NCI-H2081 (cell line): Measurements from ENCODE around the gene PDSS2.
"Not testable (repeated sequence)": the region's sequence is repeated elsewhere in the genome, so short reads cannot be mapped to it uniquely, and the experiment has no call there.

Source experiments
- DNase-seq, 2 experiments: peaks; one replicate each; lab custom pipeline; 2025; lab: John Stamatoyannopoulos, UW

PDSS2 gene, protein sequence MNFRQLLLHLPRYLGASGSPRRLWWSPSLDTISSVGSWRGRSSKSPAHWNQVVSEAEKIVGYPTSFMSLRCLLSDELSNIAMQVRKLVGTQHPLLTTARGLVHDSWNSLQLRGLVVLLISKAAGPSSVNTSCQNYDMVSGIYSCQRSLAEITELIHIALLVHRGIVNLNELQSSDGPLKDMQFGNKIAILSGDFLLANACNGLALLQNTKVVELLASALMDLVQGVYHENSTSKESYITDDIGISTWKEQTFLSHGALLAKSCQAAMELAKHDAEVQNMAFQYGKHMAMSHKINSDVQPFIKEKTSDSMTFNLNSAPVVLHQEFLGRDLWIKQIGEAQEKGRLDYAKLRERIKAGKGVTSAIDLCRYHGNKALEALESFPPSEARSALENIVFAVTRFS

DNA sequence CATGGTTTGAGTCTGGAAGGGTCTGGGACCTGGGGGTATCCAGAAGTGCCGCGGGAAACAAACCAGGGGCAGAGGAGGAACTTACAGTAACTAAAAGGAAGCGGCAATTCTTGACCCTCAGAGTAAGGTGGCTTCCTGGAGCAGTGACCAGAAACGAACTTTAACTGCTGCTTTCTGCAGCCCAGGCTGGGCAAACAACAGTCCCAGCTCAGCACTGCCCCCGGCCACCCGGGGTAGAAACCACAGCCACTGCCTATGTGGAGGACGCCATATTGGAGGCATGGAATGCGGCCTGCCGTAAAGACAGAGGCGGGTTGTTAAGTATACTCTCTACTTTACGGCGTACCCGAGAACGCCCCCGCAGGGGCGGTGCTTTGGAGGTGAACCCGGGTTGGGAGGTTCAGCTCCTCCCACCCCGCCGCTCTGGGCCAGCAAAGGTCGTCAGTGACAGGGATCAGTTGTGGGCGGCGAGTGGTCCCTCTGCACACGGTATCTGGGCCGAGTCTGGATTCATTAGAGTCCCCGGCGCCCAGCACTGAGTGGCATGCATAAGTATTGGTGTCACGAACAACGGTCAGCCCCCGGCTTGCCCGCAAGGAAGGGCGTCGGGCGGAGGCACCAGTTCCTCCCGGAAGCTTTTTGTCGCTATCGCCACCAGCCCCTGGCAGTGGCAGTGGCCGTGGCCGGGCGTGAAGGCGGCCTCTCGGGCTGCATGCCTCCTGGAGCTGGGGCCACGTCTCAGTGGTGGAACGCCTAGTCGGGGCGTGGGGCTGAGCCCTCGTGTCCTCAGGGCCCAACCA lies at the start of gene PDSS2:
Gene PDSS2, minus strand, starts transcription at position 282 of the 800 bp plus-strand sequence. Its CDS starts 279 bp downstream, at position 3.
- peak; percentile 92 to 97 for DNase-seq

DNA sequence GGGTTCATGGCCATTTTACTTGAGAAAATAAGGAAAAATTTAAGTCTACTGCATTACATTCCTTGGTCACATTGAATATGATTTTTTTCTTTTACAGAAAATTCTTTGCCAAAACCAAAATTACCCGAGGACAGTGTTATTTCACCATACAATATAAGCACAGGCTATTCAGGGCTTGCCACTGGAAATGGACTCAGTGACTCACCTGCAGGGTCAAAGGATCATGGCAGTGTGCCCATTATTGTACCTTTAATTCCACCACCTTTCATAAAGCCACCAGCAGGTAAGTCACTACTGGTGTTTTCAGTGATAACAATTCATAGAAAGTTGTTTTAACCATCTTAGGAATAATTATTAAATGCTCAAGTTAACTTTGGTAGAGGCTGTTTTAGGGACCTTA lies 46.8 kb upstream of the PDSS2 start:
- no peak for DNase-seq

DNA sequence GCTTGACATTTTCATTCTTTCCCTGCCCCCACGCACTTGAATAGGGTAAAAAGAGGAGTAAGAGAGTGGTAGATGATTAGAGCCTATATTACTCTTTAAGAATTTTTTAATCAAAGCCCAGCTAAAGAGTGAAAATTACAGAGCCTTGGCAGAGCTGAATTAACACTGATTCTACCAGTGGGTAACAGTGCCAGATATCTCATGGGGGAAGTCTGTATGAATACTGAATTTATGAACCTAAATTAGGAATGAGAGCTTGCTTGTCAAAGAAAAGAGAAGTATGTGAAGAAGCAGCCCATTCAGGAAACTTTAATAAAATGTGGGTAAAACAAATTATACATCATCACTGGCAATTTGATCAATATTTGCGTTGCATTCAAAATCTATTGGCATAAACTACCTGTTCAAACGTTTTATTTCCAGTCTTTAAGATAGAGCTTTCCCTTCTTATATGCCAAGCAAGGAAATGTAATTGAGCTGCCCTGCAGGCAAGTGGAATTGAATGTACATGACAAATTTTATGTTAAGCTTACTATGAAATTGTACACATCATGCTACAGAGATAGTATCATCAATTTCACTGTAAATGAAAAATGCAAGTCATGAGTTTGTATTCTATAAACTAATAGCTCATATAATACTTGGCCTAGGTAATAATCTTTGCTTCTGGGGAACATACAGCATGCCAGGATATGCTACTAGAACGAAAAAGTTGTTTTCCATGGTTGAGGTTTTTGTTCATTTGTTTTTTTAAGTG lies 45.1 kb upstream of the PDSS2 start:
- DNase-seq, result no peak

DNA sequence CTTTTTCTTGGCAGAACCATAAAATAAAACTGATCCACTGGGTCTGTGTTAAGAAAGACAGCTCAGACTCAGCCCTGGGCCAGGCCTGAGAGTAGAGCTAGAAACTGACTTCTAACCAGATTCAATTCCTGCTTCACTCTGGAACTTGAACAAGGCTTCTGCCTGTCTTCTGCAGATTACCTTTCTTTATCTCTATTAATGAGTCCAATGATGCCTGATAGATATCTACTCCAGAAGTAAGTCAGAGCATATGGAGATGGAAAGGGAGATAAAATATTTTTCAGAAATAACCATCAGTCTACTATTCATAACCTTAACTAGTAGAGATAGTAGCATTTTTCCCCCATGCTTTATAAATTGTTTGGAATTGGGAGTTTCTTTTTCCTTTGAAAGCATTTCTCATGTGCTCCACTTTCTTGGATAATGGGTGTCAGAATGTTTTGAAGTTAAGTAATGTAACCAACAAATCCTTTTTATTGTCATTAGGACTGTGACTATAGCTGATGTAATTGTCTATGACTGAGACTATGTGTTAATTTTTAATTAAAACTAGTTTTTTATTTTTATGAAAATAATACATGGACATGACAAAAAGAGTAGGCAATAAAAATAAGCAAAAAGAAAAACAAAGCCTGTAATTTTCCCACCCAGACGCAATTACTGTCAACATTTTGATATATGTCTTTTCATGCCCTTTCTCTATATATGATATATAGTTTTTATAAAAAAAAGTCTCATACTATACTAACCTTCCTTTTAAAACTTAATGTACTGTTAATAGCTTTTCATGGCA lies 37.7 kb upstream of the PDSS2 start:
- no peak for DNase-seq

DNA sequence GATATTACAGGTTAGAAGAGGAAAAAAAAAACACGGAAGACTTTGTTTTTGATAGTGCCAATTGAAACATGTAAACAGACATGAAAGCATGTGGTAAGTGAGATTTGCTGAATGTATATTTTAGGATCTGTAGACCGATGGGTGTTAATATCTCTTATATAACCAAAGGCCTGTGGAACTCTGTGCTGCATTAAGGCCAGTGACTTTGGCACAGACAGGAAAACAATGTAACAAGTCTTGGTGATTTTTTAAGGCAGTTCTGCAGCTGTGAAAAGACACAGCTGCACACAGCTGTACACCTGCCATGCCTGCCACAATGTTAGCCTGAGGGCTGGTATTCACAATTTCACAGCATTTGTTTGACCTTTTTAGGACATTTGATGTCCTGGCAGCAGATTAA lies 36.6 kb upstream of the PDSS2 start:
- DNase-seq, result no peak

DNA sequence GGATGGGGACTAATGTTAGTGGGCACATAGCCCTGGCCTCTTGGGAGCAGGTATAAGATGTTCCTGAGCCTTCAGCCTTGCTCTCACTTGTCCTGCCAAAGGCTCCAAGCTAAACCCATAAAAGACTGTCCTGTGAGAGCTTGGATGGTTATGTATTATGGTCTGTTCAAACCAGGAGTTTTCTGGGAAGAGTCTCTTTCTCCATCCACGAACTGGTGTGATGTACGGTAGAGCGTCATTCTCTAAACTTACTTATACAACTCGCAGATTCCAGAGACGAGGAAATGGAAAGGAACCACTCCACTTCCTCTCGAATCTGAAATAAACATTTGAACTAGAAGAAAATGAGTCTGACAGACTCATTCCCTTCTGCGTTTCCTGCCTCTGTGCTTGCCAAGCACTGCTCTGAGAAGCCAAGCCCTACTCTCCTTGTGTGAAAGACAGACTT lies 35.9 kb upstream of the PDSS2 start:
- DNase-seq, result peak in 1 of 2 experiments; percentile 12

DNA sequence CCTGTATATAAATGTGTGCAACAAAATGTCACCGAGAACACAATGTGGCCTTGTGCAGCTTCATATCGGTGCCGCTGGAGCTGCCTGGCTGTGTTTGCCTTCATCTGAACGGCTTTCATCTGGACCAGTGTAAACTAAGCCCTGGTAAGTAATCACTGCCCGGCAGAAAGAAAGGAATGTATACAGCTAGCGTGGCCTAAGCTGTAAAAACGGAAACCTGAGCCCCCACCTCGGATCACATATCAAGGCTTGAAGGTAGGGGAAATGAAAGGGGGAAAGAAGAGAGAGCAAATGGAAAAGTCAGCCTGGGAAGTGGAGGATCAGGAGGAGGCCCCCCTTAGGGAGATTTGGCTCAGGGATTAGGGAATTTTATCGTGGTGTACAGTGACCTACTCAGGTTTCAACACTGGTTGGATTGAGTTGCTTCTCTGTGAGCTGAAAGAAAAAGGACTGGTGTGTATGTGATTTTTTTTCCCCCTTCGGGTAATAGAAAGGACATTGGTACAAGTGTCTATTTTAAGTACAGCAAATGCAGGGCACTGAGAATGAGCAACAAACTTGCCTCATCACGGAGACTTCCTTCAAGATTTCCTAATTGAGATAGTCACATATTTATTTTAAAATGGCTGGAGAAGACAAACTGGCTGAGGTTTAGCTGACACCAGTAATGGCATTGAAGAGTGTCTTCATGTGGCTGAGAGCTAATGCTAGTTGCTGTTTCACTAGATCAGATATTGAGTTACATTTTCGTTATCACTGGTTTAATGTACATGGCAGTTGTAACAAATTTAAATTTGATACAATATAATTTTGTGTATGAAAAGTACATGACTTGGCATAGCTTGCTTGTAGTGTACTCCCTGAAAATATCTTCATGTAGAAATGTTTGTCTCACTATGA lies 34.0 kb upstream of the PDSS2 start:
- peak; percentile 26 to 63 for DNase-seq

DNA sequence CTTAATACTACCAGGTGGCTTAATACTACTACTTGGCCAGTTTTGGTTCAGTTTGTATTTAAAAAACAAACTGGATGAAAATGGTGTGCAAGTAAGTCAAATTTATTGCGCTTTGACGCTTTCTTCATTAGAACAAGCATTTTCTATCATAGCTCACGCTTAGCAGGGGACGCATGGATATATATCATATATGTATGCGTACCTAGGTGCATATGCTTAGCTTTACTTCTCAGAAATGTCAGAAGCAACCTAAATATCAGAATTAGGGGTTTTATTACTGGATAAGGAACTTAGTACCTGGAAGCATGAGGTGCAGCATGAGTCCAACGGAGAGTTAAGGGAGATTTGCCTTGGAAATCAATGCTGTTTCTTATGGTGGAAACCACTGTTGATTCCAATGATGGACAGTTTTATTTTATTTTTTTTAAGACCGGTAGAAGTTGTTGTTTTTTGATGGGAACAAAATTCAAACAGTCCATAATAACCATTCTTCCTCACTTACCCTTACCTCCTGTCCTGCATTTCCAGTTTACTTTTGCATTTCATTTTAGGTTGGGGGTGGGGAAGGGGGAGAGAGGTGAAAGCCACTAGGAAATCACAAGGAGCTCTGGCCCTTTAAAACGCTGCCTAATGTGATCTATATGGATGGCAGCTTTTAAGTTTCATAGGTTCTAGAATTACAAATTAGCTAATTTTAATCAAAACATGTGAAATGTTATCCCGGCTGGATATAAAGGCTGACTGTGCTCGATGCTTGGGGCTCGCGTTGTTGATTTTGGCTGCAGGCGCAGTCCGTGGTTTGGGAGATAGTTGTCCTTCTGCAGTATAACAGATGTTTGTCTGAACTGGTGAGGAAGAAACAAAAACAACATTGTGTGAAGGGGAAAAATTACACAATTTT lies 32.6 kb upstream of the PDSS2 start:
- DNase-seq, result peak in 1 of 2 experiments; percentile 10

DNA sequence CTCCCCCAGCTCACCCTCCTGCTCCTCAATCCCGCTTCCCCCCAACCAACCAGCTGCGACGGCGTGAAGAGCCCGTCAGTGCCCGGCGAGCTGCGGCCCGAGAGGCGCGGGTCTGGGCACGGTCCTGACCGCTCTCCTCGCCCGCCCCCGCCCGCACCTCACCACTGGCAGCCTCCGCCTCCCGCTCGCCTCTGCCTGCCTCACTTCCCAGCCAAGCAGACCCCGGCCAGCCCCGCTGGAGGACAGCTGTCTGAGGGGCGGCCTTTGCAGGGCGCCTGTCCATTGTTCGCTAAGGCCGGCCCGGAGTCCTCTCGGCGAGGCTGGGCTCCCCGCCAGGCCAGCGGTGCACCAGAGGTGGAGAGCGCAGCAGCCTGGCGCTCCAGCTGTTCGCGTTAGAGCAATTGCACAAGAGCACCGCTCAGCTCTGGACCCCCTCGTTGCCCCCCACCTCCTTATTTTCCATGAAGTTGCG lies 31.8 kb upstream of the PDSS2 start:
- DNase-seq, result peak; percentile 10 to 17

DNA sequence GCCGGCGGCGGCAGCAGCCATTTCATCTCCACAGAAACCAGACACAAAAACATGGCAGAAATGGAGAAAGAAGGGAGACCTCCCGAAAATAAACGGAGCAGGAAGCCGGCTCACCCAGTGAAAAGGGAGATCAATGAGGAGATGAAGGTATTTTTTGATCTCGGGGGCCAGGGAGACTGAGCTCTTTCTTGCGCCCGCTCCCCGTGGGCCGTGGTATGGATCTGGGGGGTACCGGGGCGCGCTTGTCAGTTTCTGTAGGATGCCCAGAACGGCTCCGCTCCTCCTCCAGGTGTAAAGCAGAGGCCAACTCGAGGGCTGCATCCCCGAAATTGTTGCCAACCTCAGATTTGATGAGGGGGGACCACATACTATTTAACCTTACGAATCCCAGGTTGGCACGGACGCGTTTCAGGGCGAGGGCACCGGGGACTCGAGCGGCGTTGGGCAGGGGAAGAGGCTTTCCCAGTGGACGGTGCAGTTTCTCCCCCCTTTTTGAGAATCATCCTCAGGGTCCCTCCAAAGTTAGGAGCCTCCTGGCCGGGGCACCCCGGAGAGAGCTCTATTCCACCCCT lies 31.3 kb upstream of the PDSS2 start:
- no peak for DNase-seq

DNA sequence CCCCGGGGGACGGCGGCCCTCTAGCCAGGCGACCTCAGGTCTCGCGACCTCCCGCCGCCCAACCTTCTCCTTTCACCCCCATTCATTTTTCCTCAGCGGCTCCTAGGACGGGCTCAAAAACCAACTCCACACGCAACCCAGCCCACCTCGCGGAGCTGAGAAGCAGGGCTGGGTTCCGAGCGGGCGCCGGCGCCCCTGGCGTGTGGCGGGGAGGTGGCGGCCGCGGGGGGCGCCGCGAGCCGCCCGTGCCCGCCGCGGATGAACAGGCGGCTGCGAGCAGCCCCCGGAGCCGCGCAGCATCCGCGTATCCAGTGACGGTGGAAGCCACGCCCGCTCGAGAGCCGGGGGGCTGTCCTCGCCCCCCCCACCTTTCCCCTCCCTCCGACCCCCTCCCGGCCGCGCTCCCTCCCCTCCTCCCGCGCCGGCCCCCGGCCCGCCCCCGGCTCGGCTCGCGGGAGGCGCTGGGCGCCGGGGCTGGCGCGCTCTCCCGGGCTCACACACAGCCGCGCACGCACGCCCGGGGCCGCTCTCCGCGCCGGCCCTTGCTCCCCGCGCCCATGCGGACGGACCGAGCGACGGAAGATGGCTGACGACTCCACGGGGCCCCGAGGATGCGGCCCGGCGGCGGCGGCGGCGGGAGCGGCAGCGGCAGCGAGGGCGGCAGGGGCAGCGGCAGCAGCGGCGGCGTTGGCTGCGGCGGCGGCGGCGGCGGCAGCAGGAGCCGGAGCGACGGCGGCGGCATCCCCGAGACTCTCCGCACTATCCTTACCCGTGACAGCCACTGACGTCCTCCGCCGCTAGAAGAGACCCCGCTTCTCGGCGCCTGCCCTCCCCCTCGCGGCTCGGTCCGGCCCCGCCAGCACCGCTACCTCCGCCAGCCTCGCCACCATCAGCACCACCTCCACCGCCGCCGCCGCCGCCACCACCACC lies 30.5 kb upstream of the PDSS2 start, which contains the start of gene SOBP:
Gene SOBP, plus strand, starts transcription at position 482 of the 930 bp plus-strand sequence. CDS start 500 bp downstream, outside the sequence.
- DNase-seq, result peak; percentile 50 to 66

DNA sequence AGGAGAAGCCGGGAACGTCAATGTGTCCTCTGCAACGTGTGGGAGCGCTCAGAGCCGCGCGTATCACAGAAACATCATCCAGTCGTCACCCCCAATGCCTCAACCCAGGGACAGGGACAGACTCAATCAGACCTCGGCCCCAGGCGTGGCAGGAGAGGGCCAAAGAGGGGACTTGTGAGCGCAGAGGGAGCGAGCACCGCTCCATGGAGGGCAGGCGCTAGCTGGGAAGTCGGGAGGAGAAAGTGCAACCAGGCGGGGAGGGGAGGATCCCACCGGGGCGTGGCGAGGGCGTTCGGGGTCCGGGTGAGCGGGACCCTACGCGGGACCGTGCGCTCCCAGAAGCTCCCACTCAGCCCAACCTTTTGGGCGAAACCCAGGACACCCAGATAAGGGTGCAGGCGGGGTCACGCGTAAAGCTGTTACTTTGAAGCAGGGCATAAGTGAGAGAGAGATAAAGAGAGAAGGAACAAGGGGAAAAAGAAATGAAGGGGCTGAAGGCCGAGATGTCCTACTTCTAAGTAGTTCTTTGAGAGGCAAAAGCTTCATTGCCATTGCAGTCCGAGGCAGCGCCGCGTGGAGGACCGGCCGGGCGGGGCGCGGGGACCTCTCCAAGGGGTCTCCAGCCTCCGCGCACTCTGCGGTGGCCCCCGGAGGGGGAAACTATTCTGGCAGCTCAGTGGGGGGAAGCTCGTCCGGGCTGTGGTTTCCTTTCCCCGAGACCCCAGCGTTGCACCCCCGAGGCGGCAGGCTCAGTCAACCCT lies 29.7 kb upstream of the PDSS2 start:
- DNase-seq, result no peak

DNA sequence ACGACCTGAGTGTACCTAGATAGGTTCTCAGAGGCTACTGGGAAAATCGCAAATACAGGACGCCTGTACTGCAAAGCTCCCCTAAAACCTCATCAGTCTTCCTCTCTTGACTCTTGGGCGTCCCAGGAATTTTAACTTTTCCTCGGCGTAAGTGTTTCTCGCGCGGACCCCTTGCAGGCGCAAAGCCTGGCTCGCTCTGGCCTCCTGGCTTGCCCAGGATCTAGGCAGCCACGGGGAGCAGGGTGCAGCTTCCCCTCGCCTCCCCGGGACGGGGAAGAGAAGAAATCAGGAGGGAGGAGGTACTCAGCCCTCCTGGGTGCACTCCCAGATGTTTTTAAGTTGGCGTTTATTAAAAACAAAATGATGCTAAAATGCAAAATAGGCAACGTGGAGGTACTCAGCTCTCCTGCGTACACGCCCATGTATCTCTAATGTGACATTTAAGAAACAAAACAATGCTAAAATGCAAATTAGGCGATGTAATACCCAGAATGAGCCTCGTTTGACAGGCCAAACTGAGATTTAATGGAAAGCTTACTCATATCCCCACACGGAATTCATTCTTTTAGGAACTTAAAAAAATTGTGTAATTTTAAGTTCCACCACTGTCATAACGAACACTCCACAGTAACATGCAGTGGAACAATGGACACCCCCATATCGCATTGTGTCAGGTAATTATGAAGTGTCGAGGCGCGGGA lies 29.0 kb upstream of the PDSS2 start:
- no peak for DNase-seq

DNA sequence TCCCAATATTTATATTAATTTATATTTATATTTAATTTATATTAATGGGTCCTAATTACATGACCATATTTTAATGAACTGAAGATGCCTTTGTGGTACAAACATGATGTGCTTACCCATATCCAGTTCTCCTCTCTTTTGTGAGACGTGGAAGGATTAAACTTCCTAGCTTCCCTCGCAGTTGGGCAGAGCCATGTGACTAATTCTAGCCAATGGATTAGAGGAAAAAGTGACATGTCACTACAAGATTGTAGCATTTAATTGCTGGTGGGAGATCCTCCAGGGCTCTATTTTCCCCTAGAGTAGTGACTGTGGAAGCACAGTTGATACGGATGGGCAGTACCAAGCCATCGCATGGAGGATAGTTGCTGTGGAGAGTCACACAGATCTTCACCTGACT lies 25.8 kb upstream of the PDSS2 start:
- DNase-seq, result no peak

DNA sequence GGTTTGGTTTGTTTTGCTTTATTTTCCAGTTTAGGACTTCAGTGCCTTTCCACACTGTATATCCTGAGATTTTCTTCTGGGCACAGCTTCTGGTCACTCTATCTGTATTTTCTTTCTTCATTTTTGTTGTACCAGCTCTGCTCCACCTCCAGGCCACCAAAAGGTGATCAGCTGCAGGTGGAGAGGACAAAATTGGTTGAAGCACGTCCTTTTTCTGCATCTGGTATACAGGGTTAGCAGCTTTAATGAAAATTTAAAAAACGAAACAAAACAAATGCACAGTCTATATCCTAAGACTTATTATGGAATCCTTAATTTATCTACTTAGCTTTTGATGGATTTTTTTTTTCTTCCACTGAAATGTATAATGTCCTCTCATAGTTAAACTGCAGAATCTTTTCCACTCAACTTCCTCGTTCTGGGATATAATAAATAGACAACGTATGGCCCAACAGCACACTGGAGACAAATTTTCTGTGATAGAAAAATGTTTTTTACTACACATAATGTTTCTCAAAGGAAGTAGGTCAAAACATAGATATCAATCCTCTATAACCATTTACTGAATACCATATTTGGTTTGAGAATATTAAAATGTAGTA lies 19.8 kb upstream of the PDSS2 start:
- DNase-seq, result no peak

DNA sequence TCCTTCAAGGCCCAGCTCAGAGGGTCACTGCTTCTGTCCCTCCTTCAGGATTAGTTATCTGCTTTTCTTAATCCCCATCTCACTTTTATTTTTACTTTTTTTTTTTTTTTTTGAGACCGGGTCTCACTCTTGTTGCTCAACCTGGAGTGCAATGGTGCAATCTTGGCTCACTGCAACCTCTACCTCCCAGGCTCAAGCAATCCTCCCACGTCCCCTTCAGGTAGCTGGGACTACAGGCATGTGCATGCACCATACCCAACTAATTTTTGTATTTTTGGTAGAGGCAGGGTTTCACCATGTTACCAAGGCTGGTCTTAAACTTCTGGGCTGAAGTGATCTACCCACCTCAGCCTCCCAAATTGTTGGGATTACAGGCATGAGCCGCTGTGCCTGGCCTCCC lies 16.5 kb upstream of the PDSS2 start:
- not testable (repeated sequence) for DNase-seq
